Thymus (tissue), 11 donors: ENCODE measurements around the gene DNM2. TPM values are rescaled to one million over a fixed set of nuclear protein-coding genes. Genes with fewer than 3 reads are reported as not detected.

ENCODE experiments used
- DNase-seq, 9 donors: peaks; one replicate each; pipeline ENCODE4 v3.0.0-alpha.2; 2013; ENCODE audit warnings: low spot score in 9 of 9, low read depth in 6 of 9, missing footprints in 1 of 9
- H3K27ac ChIP-seq, 2 donors: one replicate each; pipeline ENCODE4 v1.5.1; 2013; ENCODE audit warnings: control low read depth in 1 of 2, low read depth in 1 of 2, low read length in 1 of 2, mild to moderate bottlenecking in 1 of 2, moderate library complexity in 1 of 2
- H3K27me3 ChIP-seq, 2 donors: one replicate each; pipeline ENCODE4 v1.5.1; 2013; ENCODE audit warnings: low read length in 1 of 2; ENCODE audit not compliant: control insufficient read depth in 2 of 2, insufficient read depth in 1 of 2
- H3K36me3 ChIP-seq, 2 donors: one replicate each; pipeline ENCODE4 v1.5.1; 2013; ENCODE audit warnings: low read length in 1 of 2, mild to moderate bottlenecking in 1 of 2, moderate library complexity in 1 of 2; ENCODE audit not compliant: control insufficient read depth in 2 of 2, insufficient read depth in 2 of 2
- H3K4me1 ChIP-seq, 2 donors: one replicate each; pipeline ENCODE4 v1.5.1; 2013; ENCODE audit warnings: low read length in 2 of 2; ENCODE audit not compliant: control insufficient read depth in 2 of 2, insufficient read depth in 2 of 2
- H3K4me3 ChIP-seq, 2 donors: one replicate each; pipeline ENCODE4 v1.5.1; 2013; ENCODE audit warnings: low read length in 2 of 2, control low read depth in 1 of 2, mild to moderate bottlenecking in 1 of 2
- H3K9me3 ChIP-seq, 2 donors: one replicate each; pipeline ENCODE4 v1.5.1; 2013; ENCODE audit warnings: low read length in 1 of 2, mild to moderate bottlenecking in 1 of 2; ENCODE audit not compliant: control insufficient read depth in 2 of 2, insufficient read depth in 1 of 2
- WGBS: extraction: QIAGEN DNeasy Blood & Tissue Kit; methylation state at CpG from one replicate; pipeline ENCODE4 v1.1.7; 2013; 5-methylcytosine and 5-hydroxymethylcytosine counted together
- polyA plus RNA-seq: library from polyadenylated mRNA; stranded (reverse); fragments of 200-250 nt; gene quantifications from one replicate; pipeline ENCODE4 v1.2.3, GENCODE V29; 2013
- total RNA-seq: library from RNA; stranded (reverse); fragments of 120-200 nt; gene quantifications from one replicate; pipeline ENCODE4 v1.2.4, GENCODE V29; 2013
- donor health status: healthy.

DNM2 gene
- total and polyA plus RNA-seq, 2 donors = 49.0 to 102 TPM

- Histone ChIP-seq H3K27me3 (no peaks in the 10 kb centered on the region), H3K27ac (no peak overlapping the region), H3K4me3 (no peak overlapping the region), H3K4me1 (peaks cover 8 to 11% of the 10 kb centered on the region in 2 donors), H3K9me3 (no peaks in the 10 kb centered on the region), H3K36me3 (peaks cover 26 to 40% of the 10 kb centered on the region in 2 donors)
- 97% methylated on average over 11 of the region's 11 CpGs for WGBS
- DNase-seq = no peak
Observed at GRCh38 chr19:10768369-10768768, 50.5 kb downstream of the DNM2 start.

- H3K4me1 ChIP-seq = peaks cover 3 to 7% of the 10 kb centered on the region in 2 donors
- no peaks in the 10 kb centered on the region for H3K9me3 ChIP-seq
- H3K4me3 ChIP-seq = no peak overlapping the region
- no peaks in the 10 kb centered on the region for H3K27me3 ChIP-seq
- 96% methylated on average over 6 of the region's 6 CpGs for WGBS
- H3K36me3 ChIP-seq = peaks cover 24 to 43% of the 10 kb centered on the region in 2 donors
- H3K27ac ChIP-seq = no peak overlapping the region
- no peak for DNase-seq
Observed at GRCh38 chr19:10768936-10769335, 51.1 kb downstream of the DNM2 start.

- H3K4me1 ChIP-seq = peaks cover 3 to 7% of the 10 kb centered on the region in 2 donors
- WGBS = 90% methylated on average over 21 of the region's 21 CpGs
- no peaks in the 10 kb centered on the region for H3K27me3 ChIP-seq
- no peak overlapping the region for H3K4me3 ChIP-seq
- no peak for DNase-seq
- H3K9me3 ChIP-seq = no peaks in the 10 kb centered on the region
- no peak overlapping the region for H3K27ac ChIP-seq
- peaks cover 29 to 45% of the 10 kb centered on the region in 2 donors for H3K36me3 ChIP-seq
Observed at GRCh38 chr19:10769533-10770491, 51.9 kb downstream of the DNM2 start.

- H3K36me3 ChIP-seq = peaks cover 53 to 68% of the 10 kb centered on the region in 2 donors
Observed at GRCh38 chr19:10773969-10774368, 56.1 kb downstream of the DNM2 start.

GRCh38 chr19:10774893-10775292 is 57.0 kb downstream of the DNM2 start:
- WGBS = 97% methylated on average over 6 of the region's 6 CpGs
- H3K4me3 ChIP-seq = no peak overlapping the region
- H3K36me3 ChIP-seq = peaks cover 62 to 77% of the 10 kb centered on the region in 2 donors
- no peaks in the 10 kb centered on the region for H3K27me3 ChIP-seq
- H3K9me3 ChIP-seq = no peaks in the 10 kb centered on the region
- H3K4me1 ChIP-seq = peaks cover 0 to 2% of the 10 kb centered on the region in 2 donors
- no peak overlapping the region for H3K27ac ChIP-seq
- no peak for DNase-seq

More at GRCh38 chr19:10773969-10774368, 56.1 kb downstream of the DNM2 start:
- Histone ChIP-seq H3K9me3 (no peaks in the 10 kb centered on the region), H3K4me3 (no peak overlapping the region), H3K27ac (no peak overlapping the region), H3K27me3 (no peaks in the 10 kb centered on the region), H3K4me1 (peaks cover 0 to 3% of the 10 kb centered on the region in 2 donors)
- DNase-seq = peak in 2 of 9 donors; percentile 16 to 51
- 80% methylated on average over 3 of the region's 3 CpGs for WGBS

GRCh38 chr19:10776900-10777650 is 59.2 kb downstream of the DNM2 start:
- H3K27ac ChIP-seq = peak overlapping the region in 1 of 2 donors; percentile 8

DNA sequence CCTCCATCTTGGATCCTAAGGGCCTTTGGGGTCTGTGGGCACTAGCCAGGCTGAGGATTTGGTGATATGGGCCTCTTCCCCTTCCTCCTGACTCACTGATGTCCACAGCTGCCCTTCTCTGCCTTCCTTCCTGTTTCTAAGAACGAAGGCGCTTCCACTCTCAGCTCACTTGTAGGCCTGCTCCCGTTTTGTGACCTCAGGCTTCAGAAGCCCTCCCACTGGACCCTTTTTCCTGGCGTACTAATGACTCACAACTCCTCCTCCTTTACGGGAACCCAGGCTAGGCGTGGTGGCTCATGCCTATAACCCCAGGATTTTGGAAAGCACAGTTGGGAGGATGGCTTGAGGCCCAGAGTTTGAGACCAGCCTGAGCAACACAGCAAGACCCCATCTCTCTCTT is 62.5 kb downstream of the DNM2 start:
- no peak for DNase-seq
- H3K9me3 ChIP-seq = no peaks in the 10 kb centered on the region
- peaks cover 84 to 87% of the 10 kb centered on the region in 2 donors for H3K36me3 ChIP-seq
- 95% methylated on average over 6 of the region's 6 CpGs for WGBS
- H3K27ac ChIP-seq = peak overlapping the region in 1 of 2 donors; percentile 58
- H3K4me3 ChIP-seq = no peak overlapping the region
- H3K4me1 ChIP-seq = peaks cover 0 to 3% of the 10 kb centered on the region in 2 donors
- no peaks in the 10 kb centered on the region for H3K27me3 ChIP-seq

More at GRCh38 chr19:10776900-10777650, 59.2 kb downstream of the DNM2 start:
- H3K4me3 ChIP-seq = no peak overlapping the region
- no peaks in the 10 kb centered on the region for H3K4me1 ChIP-seq
- DNase-seq = no peak
- H3K9me3 ChIP-seq = no peaks in the 10 kb centered on the region
- peaks cover 79 to 86% of the 10 kb centered on the region in 2 donors for H3K36me3 ChIP-seq
- no peaks in the 10 kb centered on the region for H3K27me3 ChIP-seq
- 65% methylated on average over 14 of the region's 14 CpGs for WGBS

DNA sequence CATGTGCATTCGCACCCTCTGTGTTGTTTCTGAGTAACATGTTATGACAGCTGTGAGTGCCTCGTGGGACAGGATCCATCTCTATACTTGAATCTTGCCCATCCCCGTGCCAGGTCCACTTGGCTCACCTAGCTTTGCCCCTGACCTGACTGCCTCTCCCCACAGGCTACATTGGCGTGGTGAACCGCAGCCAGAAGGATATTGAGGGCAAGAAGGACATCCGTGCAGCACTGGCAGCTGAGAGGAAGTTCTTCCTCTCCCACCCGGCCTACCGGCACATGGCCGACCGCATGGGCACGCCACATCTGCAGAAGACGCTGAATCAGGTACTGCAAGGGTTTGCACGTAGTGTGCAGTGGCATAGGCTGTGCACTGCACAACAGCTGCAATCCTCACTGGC is 64.9 kb downstream of the DNM2 start:
- H3K36me3 ChIP-seq = peaks cover 84 to 85% of the 10 kb centered on the region in 2 donors
- no peaks in the 10 kb centered on the region for H3K27me3 ChIP-seq
- H3K9me3 ChIP-seq = no peaks in the 10 kb centered on the region
- H3K4me1 ChIP-seq = peaks cover 0 to 3% of the 10 kb centered on the region in 2 donors
- DNase-seq = no peak
- H3K27ac ChIP-seq = no peak overlapping the region
- WGBS = 96% methylated on average over 13 of the region's 13 CpGs
- H3K4me3 ChIP-seq = no peak overlapping the region

GRCh38 chr19:10784257-10784656 is 66.4 kb downstream of the DNM2 start:
- 67% methylated on average over 10 of the region's 10 CpGs for WGBS
- Histone ChIP-seq H3K4me3 (no peak overlapping the region), H3K4me1 (peaks cover 0 to 3% of the 10 kb centered on the region in 2 donors), H3K9me3 (no peaks in the 10 kb centered on the region), H3K27ac (no peak overlapping the region), H3K36me3 (peaks cover 83 to 90% of the 10 kb centered on the region in 2 donors), H3K27me3 (no peaks in the 10 kb centered on the region)
- DNase-seq = no peak
